Natural killer cell (primary cell): ENCODE measurements around the gene SLC31A2. TPM values are rescaled to one million over a fixed set of nuclear protein-coding genes. Genes with fewer than 3 reads are reported as not detected.

ENCODE experiments used
- ATAC-seq, 3 donors: fragments of 150-1000 bp in 2 of 3; fragments of 200-7000 bp in 1 of 3; cut with Tn5 transposase; 1 replicate in 1 of 3; 2 replicates in 2 of 3; pipeline ENCODE4 v1.10.0; 2021; ENCODE audit warnings: mild to moderate bottlenecking in 2 of 3, moderate library complexity in 2 of 3
- DNase-seq, 2 donors: peaks; one replicate each; pipeline versions ENCODE4 v3.0.0 to v3.0.0-alpha.2; 2013 to 2021; ENCODE audit warnings: mixed read lengths in 1 of 2
- H3K27ac ChIP-seq: one replicate; pipeline ENCODE4 v1.5.1; 2013; ENCODE audit warnings: mild to moderate bottlenecking, low read length
- H3K27me3 ChIP-seq: one replicate; pipeline ENCODE4 v1.6.1; 2013; ENCODE audit warnings: low read length; ENCODE audit not compliant: control insufficient read depth, insufficient read depth
- H3K36me3 ChIP-seq: one replicate; pipeline ENCODE4 v1.6.1; 2013; ENCODE audit warnings: low read length; ENCODE audit not compliant: control insufficient read depth, insufficient read depth
- H3K4me1 ChIP-seq: one replicate; pipeline ENCODE4 v1.6.1; 2013; ENCODE audit warnings: low read length; ENCODE audit not compliant: control insufficient read depth, insufficient read depth
- H3K4me3 ChIP-seq: one replicate; pipeline ENCODE4 v1.5.1; 2013; ENCODE audit warnings: low read length
- H3K9me3 ChIP-seq: one replicate; pipeline ENCODE4 v1.6.1; 2013; ENCODE audit warnings: low read length; ENCODE audit not compliant: control insufficient read depth, insufficient read depth
- H3K27ac Mint-ChIP-seq, 2 donors: one replicate each; pipeline ENCODE4 v1.8.0; 2022; ENCODE audit warnings: mild to moderate bottlenecking in 2 of 2, mixed read lengths in 2 of 2, moderate library complexity in 1 of 2
- H3K27me3 Mint-ChIP-seq, 2 donors: one replicate each; pipeline ENCODE4 v1.8.0; 2022; ENCODE audit warnings: low read depth in 2 of 2, mixed read lengths in 2 of 2
- H3K36me3 Mint-ChIP-seq: one replicate; pipeline ENCODE4 v1.8.0; 2022; ENCODE audit warnings: mixed read lengths
- H3K4me1 Mint-ChIP-seq, 2 donors: one replicate each; pipeline ENCODE4 v1.8.0; 2022; ENCODE audit warnings: mixed read lengths in 2 of 2
- H3K4me3 Mint-ChIP-seq: one replicate; pipeline ENCODE4 v1.8.0; 2022; ENCODE audit warnings: mild to moderate bottlenecking, moderate library complexity, mixed read lengths
- H3K9me3 Mint-ChIP-seq, 2 donors: one replicate each; pipeline ENCODE4 v1.8.0; 2022; ENCODE audit warnings: mixed read lengths in 2 of 2
- WGBS: methylation state at CpG from one replicate; pipeline ENCODE4 v1.1.7; 2013; ENCODE audit warnings: missing lambda C conversion rate; ENCODE audit not compliant: insufficient coverage; 5-methylcytosine and 5-hydroxymethylcytosine counted together
- intact Hi-C: fragments of 100-400 bp; cut with micrococcal nuclease; formaldehyde crosslinking; loops from one replicate; pipeline ENCODE4 v1.14.2; 2022
- total RNA-seq, 4 donors: library from RNA; stranded (reverse); fragments of 120-200 nt in 1 of 4; gene quantifications; one replicate each; pipeline versions ENCODE4 v1.2.3 to v1.2.4, GENCODE V29; 2013 to 2022
- TF ChIP-seq, protein P1 (sequence below): fragments of 200-600 bp; IDR thresholded peaks from one replicate; pipeline ENCODE4 v1.8.0; 2022; ENCODE audit warnings: antibody characterized with exemption

SLC31A2 gene
- total RNA-seq, 3 donors from 2014 or later (not counting 1 experiment from before 2014, with no cell fraction given) = 4.9 to 7.9 (median 6.0) TPM

DNA sequence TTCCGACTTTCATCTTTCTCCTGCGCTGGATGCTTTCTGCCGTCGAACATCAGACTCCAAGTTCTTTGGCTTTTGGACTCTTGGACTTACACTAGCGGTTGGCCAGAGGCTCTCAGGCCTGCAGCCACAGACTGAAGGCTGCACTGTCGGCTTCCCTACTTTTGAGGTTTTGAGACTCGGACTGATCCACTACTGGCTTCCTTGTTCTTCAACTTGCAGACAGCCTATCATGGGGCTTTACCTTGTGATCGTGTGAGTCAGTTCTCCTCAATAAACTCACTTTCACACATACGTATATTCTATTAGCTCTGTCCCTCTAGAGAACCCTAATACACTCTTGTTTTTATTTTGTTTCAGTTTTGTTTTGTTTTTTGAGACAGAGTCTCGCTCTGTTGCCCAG lies 60.0 kb downstream of the SLC31A2 start:
- TF ChIP-seq, protein P1, sequence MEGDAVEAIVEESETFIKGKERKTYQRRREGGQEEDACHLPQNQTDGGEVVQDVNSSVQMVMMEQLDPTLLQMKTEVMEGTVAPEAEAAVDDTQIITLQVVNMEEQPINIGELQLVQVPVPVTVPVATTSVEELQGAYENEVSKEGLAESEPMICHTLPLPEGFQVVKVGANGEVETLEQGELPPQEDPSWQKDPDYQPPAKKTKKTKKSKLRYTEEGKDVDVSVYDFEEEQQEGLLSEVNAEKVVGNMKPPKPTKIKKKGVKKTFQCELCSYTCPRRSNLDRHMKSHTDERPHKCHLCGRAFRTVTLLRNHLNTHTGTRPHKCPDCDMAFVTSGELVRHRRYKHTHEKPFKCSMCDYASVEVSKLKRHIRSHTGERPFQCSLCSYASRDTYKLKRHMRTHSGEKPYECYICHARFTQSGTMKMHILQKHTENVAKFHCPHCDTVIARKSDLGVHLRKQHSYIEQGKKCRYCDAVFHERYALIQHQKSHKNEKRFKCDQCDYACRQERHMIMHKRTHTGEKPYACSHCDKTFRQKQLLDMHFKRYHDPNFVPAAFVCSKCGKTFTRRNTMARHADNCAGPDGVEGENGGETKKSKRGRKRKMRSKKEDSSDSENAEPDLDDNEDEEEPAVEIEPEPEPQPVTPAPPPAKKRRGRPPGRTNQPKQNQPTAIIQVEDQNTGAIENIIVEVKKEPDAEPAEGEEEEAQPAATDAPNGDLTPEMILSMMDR = no peak
- Histone ChIP-seq H3K36me3 (peaks cover 40% of the 10 kb centered on the region), H3K9me3 (no peaks in the 10 kb centered on the region), H3K27me3 (no peaks in the 10 kb centered on the region), H3K4me3 (no peak overlapping the region), H3K27ac (no peak overlapping the region), H3K4me1 (no peaks in the 10 kb centered on the region)
- no peaks in the 10 kb centered on the region for H3K27me3 Mint-ChIP-seq
- intact Hi-C loops = no loop called here
- no peaks in the 10 kb centered on the region for H3K9me3 Mint-ChIP-seq
- ATAC-seq (no peak), DNase-seq (no peak)
- 95% methylated on average over 9 of the region's 10 CpGs for WGBS
- H3K4me1 Mint-ChIP-seq = peaks cover 20 to 24% of the 10 kb centered on the region in 2 donors
- H3K4me3 Mint-ChIP-seq = no peak overlapping the region
- peak overlapping the region in 1 of 2 donors; percentile 29 for H3K27ac Mint-ChIP-seq
- H3K36me3 Mint-ChIP-seq = no peaks in the 10 kb centered on the region

Other genes with a start within 250 kb of the SLC31A2 start
- gene ZNF883, start 138.8 kb upstream of the SLC31A2 start, total RNA-seq = 1 to 10 TPM in 1 of 3 donors, under 1 TPM in 2; 0.95 to 1.4 (median 0.97) TPM
- gene ZFP37, start 94.3 kb upstream of the SLC31A2 start, total RNA-seq = 1 to 10 TPM in 2 of 3 donors, under 1 TPM in 1; 0.89 to 1.7 (median 1.3) TPM
- gene FKBP15, start 70.3 kb downstream of the SLC31A2 start, total RNA-seq = 10 to 100 TPM; 35.0 to 37.9 (median 35.9) TPM
- 10 to 100 TPM in 2 of 3 donors, 1 to 10 TPM in 1; 7.9 to 27.8 (median 11.8) TPM for gene SLC31A1, start 70.5 kb downstream of the SLC31A2 start, total RNA-seq
- 10 to 100 TPM; 16.8 to 24.8 (median 21.5) TPM for gene CDC26, start 124.6 kb downstream of the SLC31A2 start, total RNA-seq
- gene PRPF4, start 124.7 kb downstream of the SLC31A2 start, total RNA-seq = 10 to 100 TPM; 16.9 to 23.2 (median 21.1) TPM
- not detected for gene RNF183, start 152.4 kb downstream of the SLC31A2 start, total RNA-seq
- gene WDR31, start 189.3 kb downstream of the SLC31A2 start, total RNA-seq = under 1 TPM; 0.16 to 0.55 (median 0.19) TPM
- 1 to 10 TPM; 3.3 to 5.5 (median 4.3) TPM for gene BSPRY, start 198.5 kb downstream of the SLC31A2 start, total RNA-seq
- gene HDHD3, start 226.0 kb downstream of the SLC31A2 start, total RNA-seq = 10 to 100 TPM in 1 of 3 donors, 1 to 10 TPM in 2; 6.1 to 11.8 (median 9.6) TPM